GM23338 (cell line): ENCODE results near the gene THSD4. TPM values are rescaled to one million over a fixed set of nuclear protein-coding genes. Genes with fewer than 3 reads are reported as not detected.

Experiments
- EZH2phosphoT487 ChIP-seq: fragments of 200-600 bp; sonication (generic); IDR thresholded peaks from one replicate; pipeline ENCODE4 v1.8.1; 2018; ENCODE audit warnings: antibody characterized with exemption; ENCODE audit not compliant: unreplicated experiment
- NANOG ChIP-seq: IDR thresholded peaks from 2 replicates; pipeline ENCODE4 v1.6.1; 2016; ENCODE audit warnings: antibody characterized with exemption, borderline replicate concordance
- POLR2AphosphoS5 ChIP-seq: IDR thresholded peaks from 2 replicates; pipeline ENCODE4 v1.6.1; 2016; ENCODE audit warnings: antibody characterized with exemption, low read depth
- STAT1 ChIP-seq: IDR thresholded peaks from one replicate; pipeline ENCODE4 v1.6.1; 2016; ENCODE audit warnings: antibody characterized with exemption; ENCODE audit not compliant: unreplicated experiment
- ZNF114 ChIP-seq: fragments of 250-450 bp; sonication (Bioruptor Pico); IDR thresholded peaks from 2 replicates; pipeline ENCODE4 v1.5.0; 2020; ENCODE audit warnings: mild to moderate bottlenecking, moderate library complexity
- ZNF331 ChIP-seq: fragments of 250-450 bp; sonication (Bioruptor Pico); IDR thresholded peaks from 2 replicates; pipeline ENCODE4 v1.5.0; 2020; ENCODE audit warnings: low read depth, mild to moderate bottlenecking, moderate library complexity
- polyA plus RNA-seq: library from polyadenylated mRNA; unstranded; fragments of >200 nt; fragmentation: Nextera tagmentation; extraction: Ambion mirVana; gene quantifications from 2 replicates; pipeline ENCODE4 v1.2.1, GENCODE V29; 2016
- total RNA-seq: library from RNA; depleted of rRNA; stranded (reverse); fragments of >200 nt; shearing (Covaris generic); gene quantifications from 2 replicates; pipeline ENCODE4 v1.2.3, GENCODE V29; 2014
- TF ChIP-seq, protein P1 (sequence below): fragments of 250-450 bp; sonication (Bioruptor Pico); IDR thresholded peaks from 2 replicates; pipeline ENCODE4 v1.5.0; 2020; ENCODE audit warnings: mild to moderate bottlenecking, moderate library complexity
- TF ChIP-seq, protein P2 (sequence below): IDR thresholded peaks from 2 replicates; pipeline ENCODE4 v1.6.1; 2016; ENCODE audit warnings: antibody characterized with exemption
- TF ChIP-seq, protein P3 (sequence below): IDR thresholded peaks from one replicate; pipeline ENCODE4 v1.6.1; 2018; ENCODE audit warnings: antibody characterized with exemption; ENCODE audit not compliant: unreplicated experiment

The THSD4 gene
- total and polyA plus RNA-seq, 2 experiments from 2014 or later = 2.0 to 7.4 TPM

DNA sequence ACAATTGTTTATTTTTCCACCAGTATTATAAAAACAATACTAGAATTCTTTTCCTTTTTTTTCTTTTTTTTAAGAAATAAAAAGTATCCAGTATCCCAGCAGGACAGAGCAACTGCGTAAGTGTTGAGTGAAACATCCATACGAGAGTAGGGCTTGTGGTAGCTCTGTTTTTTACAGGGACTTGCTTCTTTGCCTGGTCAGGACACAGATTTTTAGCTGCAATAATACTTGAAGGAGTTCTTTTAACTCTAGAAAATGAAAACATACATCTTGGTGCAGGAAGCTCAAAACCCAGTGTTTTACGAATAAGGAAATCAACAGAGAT lies 397.4 kb downstream of the THSD4 start (continued):
- TF ChIP-seq, protein P1, sequence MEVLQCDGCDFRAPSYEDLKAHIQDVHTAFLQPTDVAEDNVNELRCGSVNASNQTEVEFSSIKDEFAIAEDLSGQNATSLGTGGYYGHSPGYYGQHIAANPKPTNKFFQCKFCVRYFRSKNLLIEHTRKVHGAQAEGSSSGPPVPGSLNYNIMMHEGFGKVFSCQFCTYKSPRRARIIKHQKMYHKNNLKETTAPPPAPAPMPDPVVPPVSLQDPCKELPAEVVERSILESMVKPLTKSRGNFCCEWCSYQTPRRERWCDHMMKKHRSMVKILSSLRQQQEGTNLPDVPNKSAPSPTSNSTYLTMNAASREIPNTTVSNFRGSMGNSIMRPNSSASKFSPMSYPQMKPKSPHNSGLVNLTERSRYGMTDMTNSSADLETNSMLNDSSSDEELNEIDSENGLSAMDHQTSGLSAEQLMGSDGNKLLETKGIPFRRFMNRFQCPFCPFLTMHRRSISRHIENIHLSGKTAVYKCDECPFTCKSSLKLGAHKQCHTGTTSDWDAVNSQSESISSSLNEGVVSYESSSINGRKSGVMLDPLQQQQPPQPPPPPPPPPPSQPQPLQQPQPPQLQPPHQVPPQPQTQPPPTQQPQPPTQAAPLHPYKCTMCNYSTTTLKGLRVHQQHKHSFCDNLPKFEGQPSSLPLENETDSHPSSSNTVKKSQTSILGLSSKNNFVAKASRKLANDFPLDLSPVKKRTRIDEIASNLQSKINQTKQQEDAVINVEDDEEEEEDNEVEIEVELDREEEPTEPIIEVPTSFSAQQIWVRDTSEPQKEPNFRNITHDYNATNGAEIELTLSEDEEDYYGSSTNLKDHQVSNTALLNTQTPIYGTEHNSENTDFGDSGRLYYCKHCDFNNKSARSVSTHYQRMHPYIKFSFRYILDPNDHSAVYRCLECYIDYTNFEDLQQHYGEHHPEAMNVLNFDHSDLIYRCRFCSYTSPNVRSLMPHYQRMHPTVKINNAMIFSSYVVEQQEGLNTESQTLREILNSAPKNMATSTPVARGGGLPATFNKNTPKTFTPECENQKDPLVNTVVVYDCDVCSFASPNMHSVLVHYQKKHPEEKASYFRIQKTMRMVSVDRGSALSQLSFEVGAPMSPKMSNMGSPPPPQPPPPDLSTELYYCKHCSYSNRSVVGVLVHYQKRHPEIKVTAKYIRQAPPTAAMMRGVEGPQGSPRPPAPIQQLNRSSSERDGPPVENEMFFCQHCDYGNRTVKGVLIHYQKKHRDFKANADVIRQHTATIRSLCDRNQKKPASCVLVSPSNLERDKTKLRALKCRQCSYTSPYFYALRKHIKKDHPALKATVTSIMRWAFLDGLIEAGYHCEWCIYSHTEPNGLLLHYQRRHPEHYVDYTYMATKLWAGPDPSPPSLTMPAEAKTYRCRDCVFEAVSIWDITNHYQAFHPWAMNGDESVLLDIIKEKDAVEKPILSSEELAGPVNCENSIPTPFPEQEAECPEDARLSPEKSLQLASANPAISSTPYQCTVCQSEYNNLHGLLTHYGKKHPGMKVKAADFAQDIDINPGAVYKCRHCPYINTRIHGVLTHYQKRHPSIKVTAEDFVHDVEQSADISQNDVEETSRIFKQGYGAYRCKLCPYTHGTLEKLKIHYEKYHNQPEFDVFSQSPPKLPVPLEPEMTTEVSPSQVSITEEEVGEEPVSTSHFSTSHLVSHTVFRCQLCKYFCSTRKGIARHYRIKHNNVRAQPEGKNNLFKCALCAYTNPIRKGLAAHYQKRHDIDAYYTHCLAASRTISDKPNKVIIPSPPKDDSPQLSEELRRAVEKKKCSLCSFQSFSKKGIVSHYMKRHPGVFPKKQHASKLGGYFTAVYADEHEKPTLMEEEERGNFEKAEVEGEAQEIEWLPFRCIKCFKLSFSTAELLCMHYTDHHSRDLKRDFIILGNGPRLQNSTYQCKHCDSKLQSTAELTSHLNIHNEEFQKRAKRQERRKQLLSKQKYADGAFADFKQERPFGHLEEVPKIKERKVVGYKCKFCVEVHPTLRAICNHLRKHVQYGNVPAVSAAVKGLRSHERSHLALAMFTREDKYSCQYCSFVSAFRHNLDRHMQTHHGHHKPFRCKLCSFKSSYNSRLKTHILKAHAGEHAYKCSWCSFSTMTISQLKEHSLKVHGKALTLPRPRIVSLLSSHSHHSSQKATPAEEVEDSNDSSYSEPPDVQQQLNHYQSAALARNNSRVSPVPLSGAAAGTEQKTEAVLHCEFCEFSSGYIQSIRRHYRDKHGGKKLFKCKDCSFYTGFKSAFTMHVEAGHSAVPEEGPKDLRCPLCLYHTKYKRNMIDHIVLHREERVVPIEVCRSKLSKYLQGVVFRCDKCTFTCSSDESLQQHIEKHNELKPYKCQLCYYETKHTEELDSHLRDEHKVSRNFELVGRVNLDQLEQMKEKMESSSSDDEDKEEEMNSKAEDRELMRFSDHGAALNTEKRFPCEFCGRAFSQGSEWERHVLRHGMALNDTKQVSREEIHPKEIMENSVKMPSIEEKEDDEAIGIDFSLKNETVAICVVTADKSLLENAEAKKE = no peak
- TF ChIP-seq ZNF114 (CRISPR knock-in tag) (no peak), ZNF331 (no peak), EZH2phosphoT487 (no peak), POLR2AphosphoS5 (no peak), NANOG (no peak), STAT1 (no peak)
- TF ChIP-seq, protein P2, sequence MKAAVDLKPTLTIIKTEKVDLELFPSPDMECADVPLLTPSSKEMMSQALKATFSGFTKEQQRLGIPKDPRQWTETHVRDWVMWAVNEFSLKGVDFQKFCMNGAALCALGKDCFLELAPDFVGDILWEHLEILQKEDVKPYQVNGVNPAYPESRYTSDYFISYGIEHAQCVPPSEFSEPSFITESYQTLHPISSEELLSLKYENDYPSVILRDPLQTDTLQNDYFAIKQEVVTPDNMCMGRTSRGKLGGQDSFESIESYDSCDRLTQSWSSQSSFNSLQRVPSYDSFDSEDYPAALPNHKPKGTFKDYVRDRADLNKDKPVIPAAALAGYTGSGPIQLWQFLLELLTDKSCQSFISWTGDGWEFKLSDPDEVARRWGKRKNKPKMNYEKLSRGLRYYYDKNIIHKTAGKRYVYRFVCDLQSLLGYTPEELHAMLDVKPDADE = no peak
- TF ChIP-seq, protein P3, sequence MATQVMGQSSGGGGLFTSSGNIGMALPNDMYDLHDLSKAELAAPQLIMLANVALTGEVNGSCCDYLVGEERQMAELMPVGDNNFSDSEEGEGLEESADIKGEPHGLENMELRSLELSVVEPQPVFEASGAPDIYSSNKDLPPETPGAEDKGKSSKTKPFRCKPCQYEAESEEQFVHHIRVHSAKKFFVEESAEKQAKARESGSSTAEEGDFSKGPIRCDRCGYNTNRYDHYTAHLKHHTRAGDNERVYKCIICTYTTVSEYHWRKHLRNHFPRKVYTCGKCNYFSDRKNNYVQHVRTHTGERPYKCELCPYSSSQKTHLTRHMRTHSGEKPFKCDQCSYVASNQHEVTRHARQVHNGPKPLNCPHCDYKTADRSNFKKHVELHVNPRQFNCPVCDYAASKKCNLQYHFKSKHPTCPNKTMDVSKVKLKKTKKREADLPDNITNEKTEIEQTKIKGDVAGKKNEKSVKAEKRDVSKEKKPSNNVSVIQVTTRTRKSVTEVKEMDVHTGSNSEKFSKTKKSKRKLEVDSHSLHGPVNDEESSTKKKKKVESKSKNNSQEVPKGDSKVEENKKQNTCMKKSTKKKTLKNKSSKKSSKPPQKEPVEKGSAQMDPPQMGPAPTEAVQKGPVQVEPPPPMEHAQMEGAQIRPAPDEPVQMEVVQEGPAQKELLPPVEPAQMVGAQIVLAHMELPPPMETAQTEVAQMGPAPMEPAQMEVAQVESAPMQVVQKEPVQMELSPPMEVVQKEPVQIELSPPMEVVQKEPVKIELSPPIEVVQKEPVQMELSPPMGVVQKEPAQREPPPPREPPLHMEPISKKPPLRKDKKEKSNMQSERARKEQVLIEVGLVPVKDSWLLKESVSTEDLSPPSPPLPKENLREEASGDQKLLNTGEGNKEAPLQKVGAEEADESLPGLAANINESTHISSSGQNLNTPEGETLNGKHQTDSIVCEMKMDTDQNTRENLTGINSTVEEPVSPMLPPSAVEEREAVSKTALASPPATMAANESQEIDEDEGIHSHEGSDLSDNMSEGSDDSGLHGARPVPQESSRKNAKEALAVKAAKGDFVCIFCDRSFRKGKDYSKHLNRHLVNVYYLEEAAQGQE = no peak
